ENCODE measurements around the gene WAPL.
"Not testable (repeated sequence)": the region's sequence is repeated elsewhere in the genome, so short reads cannot be mapped to it uniquely, and the experiment has no call there.

WAPL gene

DNA sequence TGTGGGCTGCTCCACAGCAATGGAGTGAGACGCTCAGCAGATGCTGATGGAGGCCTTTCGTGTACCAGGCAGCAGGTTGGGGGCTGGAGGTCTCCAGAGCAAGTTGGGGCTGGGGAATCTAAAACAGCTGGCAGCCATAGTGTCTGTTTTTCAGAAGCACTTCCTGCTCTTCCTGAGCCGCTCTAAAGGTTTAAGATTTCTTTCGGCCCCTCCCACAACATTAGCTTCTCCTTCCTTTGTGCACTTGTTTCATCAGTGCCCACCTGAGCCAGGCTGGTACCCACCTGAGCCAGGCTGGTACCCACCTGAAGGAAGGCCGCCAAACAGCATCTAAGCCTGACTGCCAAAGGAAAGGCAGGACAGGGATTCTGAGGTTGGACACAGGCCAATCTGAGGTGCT is 18.4 kb upstream of the WAPL start:
- no peak overlapping the region for H2AFZ ChIP-seq (ENCODE audit: low read length)
- H3K79me2 ChIP-seq (ENCODE audit: low read length) = no peaks in the 10 kb centered on the region
- H3K36me3 ChIP-seq (replicated peaks; ENCODE audit: insufficient read depth, low read length) = no peaks in the 10 kb centered on the region

DNA sequence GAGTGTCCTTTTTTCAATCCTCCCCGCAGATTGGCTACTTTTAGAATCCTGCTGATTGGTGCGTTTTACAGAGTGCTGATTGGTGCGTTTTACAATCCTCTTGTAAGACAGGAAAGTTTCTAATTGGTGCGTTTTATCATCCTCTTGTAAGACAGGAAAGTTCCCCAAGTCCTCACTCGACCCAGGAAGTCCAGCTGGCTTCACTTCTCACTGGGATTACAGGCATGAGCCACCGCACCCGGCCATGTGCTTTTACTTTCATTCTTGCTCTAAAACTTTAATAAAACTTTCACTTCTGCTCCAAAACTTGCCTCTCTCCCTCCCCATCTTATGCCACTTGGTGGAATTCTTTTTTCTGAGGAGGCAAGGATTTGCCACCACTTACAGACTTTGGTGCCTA is 17.0 kb upstream of the WAPL start:
- TF ChIP-seq, protein P1, sequence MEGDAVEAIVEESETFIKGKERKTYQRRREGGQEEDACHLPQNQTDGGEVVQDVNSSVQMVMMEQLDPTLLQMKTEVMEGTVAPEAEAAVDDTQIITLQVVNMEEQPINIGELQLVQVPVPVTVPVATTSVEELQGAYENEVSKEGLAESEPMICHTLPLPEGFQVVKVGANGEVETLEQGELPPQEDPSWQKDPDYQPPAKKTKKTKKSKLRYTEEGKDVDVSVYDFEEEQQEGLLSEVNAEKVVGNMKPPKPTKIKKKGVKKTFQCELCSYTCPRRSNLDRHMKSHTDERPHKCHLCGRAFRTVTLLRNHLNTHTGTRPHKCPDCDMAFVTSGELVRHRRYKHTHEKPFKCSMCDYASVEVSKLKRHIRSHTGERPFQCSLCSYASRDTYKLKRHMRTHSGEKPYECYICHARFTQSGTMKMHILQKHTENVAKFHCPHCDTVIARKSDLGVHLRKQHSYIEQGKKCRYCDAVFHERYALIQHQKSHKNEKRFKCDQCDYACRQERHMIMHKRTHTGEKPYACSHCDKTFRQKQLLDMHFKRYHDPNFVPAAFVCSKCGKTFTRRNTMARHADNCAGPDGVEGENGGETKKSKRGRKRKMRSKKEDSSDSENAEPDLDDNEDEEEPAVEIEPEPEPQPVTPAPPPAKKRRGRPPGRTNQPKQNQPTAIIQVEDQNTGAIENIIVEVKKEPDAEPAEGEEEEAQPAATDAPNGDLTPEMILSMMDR (IDR thresholded peaks at IDR 0.05; ENCODE audit: low read length) = no peak
- TF ChIP-seq EZH2 (optimal IDR thresholded peaks at IDR 0.05; ENCODE audit: low read depth, low read length) (no peak), EZH2phosphoT487 (IDR thresholded peaks at IDR 0.05; ENCODE audit: low read length) (no peak)
- H4K20me1 ChIP-seq (ENCODE audit: insufficient read depth, low read length) = no peaks in the 10 kb centered on the region
- no peaks in the 10 kb centered on the region for H3K79me2 ChIP-seq (ENCODE audit: low read length)
- no peak overlapping the region for H3K9ac ChIP-seq (ENCODE audit: low read length)
- no peak overlapping the region for H3K4me3 ChIP-seq (ENCODE audit: low read length)
- H3K9me2 ChIP-seq (replicated peaks; ENCODE audit: insufficient read depth, low read length) = no peaks in the 10 kb centered on the region
- H3K4me2 ChIP-seq (ENCODE audit: low read depth, low read length) = no peak overlapping the region
- no peaks in the 10 kb centered on the region for H3K4me1 ChIP-seq (ENCODE audit: low read length)
- no peak overlapping the region for H2AFZ ChIP-seq (ENCODE audit: low read length)
- no peaks in the 10 kb centered on the region for H3F3A ChIP-seq (ENCODE audit: insufficient read depth, low read length)
- no peak overlapping the region for H3K27ac ChIP-seq (ENCODE audit: low read length)
- H3K9me3 ChIP-seq (replicated peaks; ENCODE audit: insufficient read depth, low read length) = no peaks in the 10 kb centered on the region
- no peaks in the 10 kb centered on the region for H3K27me3 ChIP-seq (replicated peaks; ENCODE audit: insufficient read depth, low read length)
- H3K36me3 ChIP-seq (replicated peaks; ENCODE audit: insufficient read depth, low read length) = no peaks in the 10 kb centered on the region
- no peak for DNase-seq

More for the DNA sequence above, 18.4 kb upstream of the WAPL start:
- Histone ChIP-seq H3F3A (ENCODE audit: insufficient read depth, low read length) (no peaks in the 10 kb centered on the region), H3K9ac (ENCODE audit: low read length) (no peak overlapping the region), H3K4me1 (ENCODE audit: low read length) (no peaks in the 10 kb centered on the region), H4K20me1 (ENCODE audit: insufficient read depth, low read length) (no peaks in the 10 kb centered on the region), H3K4me2 (ENCODE audit: low read depth, low read length) (no peak overlapping the region), H3K27me3 (replicated peaks; ENCODE audit: insufficient read depth, low read length) (no peaks in the 10 kb centered on the region), H3K9me2 (replicated peaks; ENCODE audit: insufficient read depth, low read length) (no peaks in the 10 kb centered on the region), H3K27ac (ENCODE audit: low read length) (no peak overlapping the region), H3K9me3 (replicated peaks; ENCODE audit: insufficient read depth, low read length) (no peaks in the 10 kb centered on the region), H3K4me3 (ENCODE audit: low read length) (no peak overlapping the region)
- TF ChIP-seq EZH2 (optimal IDR thresholded peaks at IDR 0.05; ENCODE audit: low read depth, low read length) (no peak), EZH2phosphoT487 (IDR thresholded peaks at IDR 0.05; ENCODE audit: low read length) (no peak)
- TF ChIP-seq, protein P1 (IDR thresholded peaks at IDR 0.05; ENCODE audit: low read length) = no peak
- DNase-seq = no peak

DNA sequence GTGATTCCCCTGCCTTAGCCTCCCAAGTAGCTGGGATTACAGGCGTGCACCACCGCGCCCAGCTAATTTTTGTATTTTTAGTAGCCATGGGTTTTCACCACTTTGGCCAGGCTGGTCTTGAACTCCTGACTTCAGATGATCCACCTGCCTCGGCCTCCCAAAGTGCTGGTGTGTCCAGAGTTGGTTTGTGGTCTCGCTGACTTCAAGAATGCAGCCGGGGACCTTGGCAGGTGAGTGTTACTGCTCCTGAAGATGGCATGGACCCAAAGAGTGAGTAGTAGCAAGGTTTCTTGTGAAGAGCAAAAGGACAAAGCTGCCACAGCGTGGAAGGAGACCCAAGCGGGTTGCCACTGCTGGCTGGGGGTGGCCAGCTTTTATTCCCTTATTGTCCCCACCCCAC is 16.4 kb upstream of the WAPL start:
- H3K9me2 ChIP-seq (replicated peaks; ENCODE audit: insufficient read depth, low read length); H4K20me1 ChIP-seq (ENCODE audit: insufficient read depth, low read length); H3K36me3 ChIP-seq (replicated peaks; ENCODE audit: insufficient read depth, low read length); H3K27me3 ChIP-seq (replicated peaks; ENCODE audit: insufficient read depth, low read length); H2AFZ ChIP-seq (ENCODE audit: low read length); DNase-seq; H3F3A ChIP-seq (ENCODE audit: insufficient read depth, low read length); H3K79me2 ChIP-seq (ENCODE audit: low read length); H3K4me1 ChIP-seq (ENCODE audit: low read length); H3K9me3 ChIP-seq (replicated peaks; ENCODE audit: insufficient read depth, low read length); H3K4me2 ChIP-seq (ENCODE audit: low read depth, low read length); H3K27ac ChIP-seq (ENCODE audit: low read length); H3K9ac ChIP-seq (ENCODE audit: low read length); H3K4me3 ChIP-seq (ENCODE audit: low read length): not testable (repeated sequence)

DNA sequence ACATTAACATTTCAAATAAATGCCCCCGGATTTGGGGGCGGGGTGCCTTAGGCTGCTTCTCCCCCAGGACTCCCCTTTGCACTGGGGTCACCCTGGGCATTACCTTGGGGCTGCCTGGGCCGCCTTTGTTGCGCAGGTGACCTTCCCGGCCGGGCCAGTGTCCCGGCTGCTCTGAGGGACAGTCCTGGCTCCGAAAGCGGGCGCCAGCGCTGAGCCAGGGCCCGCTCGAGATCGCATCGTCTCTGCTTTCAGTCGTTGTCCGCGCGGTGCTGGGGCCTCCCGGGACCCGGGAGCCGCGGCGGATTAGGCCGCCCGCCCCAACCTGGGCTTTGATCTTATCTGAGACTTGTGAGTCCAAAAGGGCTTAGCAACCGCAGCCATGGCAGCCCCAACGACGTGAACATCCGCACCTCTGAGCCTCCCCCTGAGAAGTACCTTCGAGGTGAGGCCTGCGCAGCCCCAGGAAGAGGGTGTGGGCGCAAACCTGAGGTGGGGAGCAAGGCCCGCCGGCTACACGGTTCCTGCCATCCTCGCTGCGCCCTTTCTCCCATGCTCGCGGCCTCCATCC is 14.8 kb upstream of the WAPL start:
- H3K27ac ChIP-seq (ENCODE audit: low read length) = no peak overlapping the region
- no peaks in the 10 kb centered on the region for H3K9me3 ChIP-seq (replicated peaks; ENCODE audit: insufficient read depth, low read length)
- no peak overlapping the region for H3K4me2 ChIP-seq (ENCODE audit: low read depth, low read length)
- no peak for TF ChIP-seq EZH2phosphoT487 (IDR thresholded peaks at IDR 0.05; ENCODE audit: low read length)
- no peak for TF ChIP-seq EZH2 (optimal IDR thresholded peaks at IDR 0.05; ENCODE audit: low read depth, low read length)
- TF ChIP-seq, protein P1 (IDR thresholded peaks at IDR 0.05; ENCODE audit: low read length) = no peak
- H3K36me3 ChIP-seq (replicated peaks; ENCODE audit: insufficient read depth, low read length) = no peaks in the 10 kb centered on the region
- no peak overlapping the region for H3K9ac ChIP-seq (ENCODE audit: low read length)
- no peaks in the 10 kb centered on the region for H3K79me2 ChIP-seq (ENCODE audit: low read length)
- no peaks in the 10 kb centered on the region for H3K4me1 ChIP-seq (ENCODE audit: low read length)
- no peak for DNase-seq
- no peaks in the 10 kb centered on the region for H3K27me3 ChIP-seq (replicated peaks; ENCODE audit: insufficient read depth, low read length)
- H3K4me3 ChIP-seq (ENCODE audit: low read length) = no peak overlapping the region
- no peaks in the 10 kb centered on the region for H4K20me1 ChIP-seq (ENCODE audit: insufficient read depth, low read length)
- no peak overlapping the region for H2AFZ ChIP-seq (ENCODE audit: low read length)
- H3F3A ChIP-seq (ENCODE audit: insufficient read depth, low read length) = no peaks in the 10 kb centered on the region
- no peaks in the 10 kb centered on the region for H3K9me2 ChIP-seq (replicated peaks; ENCODE audit: insufficient read depth, low read length)

All from MM.1S (cell line).